ENCODE measurements around the gene NFS1.

- TF ChIP-seq CTCF (IDR thresholded peaks at IDR 0.05; ENCODE audit: low read depth, low read length) (peak; percentile 15; the same call in 1 of the 2 replicates), EZH2phosphoT487 (IDR thresholded peaks at IDR 0.05; ENCODE audit: low read depth) (no peak)
These were observed 40.4 kb upstream of the NFS1 start for GRCh38 chr20:35739294-35740163.
